MCF 10A (cell line): ENCODE data around the gene ZNRF3. TPM values are rescaled to one million over a fixed set of nuclear protein-coding genes. Genes with fewer than 3 reads are reported as not detected.
A peak's percentile ranks its signal among the peaks of the same experiment; 100 is the strongest.
"Not testable (repeated sequence)": the region's sequence is repeated elsewhere in the genome, so short reads cannot be mapped to it uniquely, and the experiment has no call there.

Experiments
- BruUV-seq: library from RNA; stranded (reverse); fragments of 400-500 nt; replicated peaks from 2 replicates; lab custom pipeline; 2021; lab: Mats Ljungman, UMichigan
- CTCF ChIA-PET: fragments of 300-600 bp; sonication (Branson Sonifier 250); formaldehyde crosslinking; extraction: SDS; loops from one replicate; lab custom pipeline; 2021; ENCODE audit warnings: antibody characterized with exemption, inconsistent platforms; lab: Yijun Ruan, JAX
- POLR2A ChIA-PET: fragments of 300-600, 350-650 bp; sonication (Branson Sonifier 250); formaldehyde crosslinking; extraction: SDS; loops from one replicate; lab custom pipeline; 2020; ENCODE audit warnings: antibody characterized with exemption, inconsistent platforms; lab: Yijun Ruan, JAX
- DNase-seq: peaks from one replicate; pipeline ENCODE4 v3.0.0-alpha.2; 2018; ENCODE audit not compliant: unreplicated experiment
- H3K27ac Mint-ChIP-seq: one replicate; pipeline ENCODE4 v1.8.0; 2022; ENCODE audit warnings: mild to moderate bottlenecking, low read depth, mixed read lengths; ENCODE audit not compliant: unreplicated experiment
- H3K27me3 Mint-ChIP-seq: one replicate; pipeline ENCODE4 v1.8.0; 2022; ENCODE audit warnings: mixed read lengths; ENCODE audit not compliant: insufficient read depth, unreplicated experiment
- H3K36me3 Mint-ChIP-seq: one replicate; pipeline ENCODE4 v1.8.0; 2022; ENCODE audit warnings: mild to moderate bottlenecking, moderate library complexity, mixed read lengths; ENCODE audit not compliant: insufficient read depth, unreplicated experiment
- H3K4me1 Mint-ChIP-seq: one replicate; pipeline ENCODE4 v1.8.0; 2022; ENCODE audit warnings: mixed read lengths; ENCODE audit not compliant: insufficient read depth, unreplicated experiment
- H3K4me3 Mint-ChIP-seq: one replicate; pipeline ENCODE4 v1.8.0; 2022; ENCODE audit warnings: mild to moderate bottlenecking, moderate library complexity, mixed read lengths; ENCODE audit not compliant: unreplicated experiment
- H3K9me3 Mint-ChIP-seq: one replicate; pipeline ENCODE4 v1.8.0; 2022; ENCODE audit warnings: mixed read lengths; ENCODE audit not compliant: unreplicated experiment
- CTCF ChIP-seq: fragments of 200-600 bp; IDR thresholded peaks from one replicate; pipeline ENCODE4 v1.8.0; 2022; ENCODE audit warnings: antibody characterized with exemption, mild to moderate bottlenecking; ENCODE audit not compliant: unreplicated experiment
- intact Hi-C: fragments of 100-400 bp; cut with micrococcal nuclease; formaldehyde crosslinking; loops from 2 replicates; pipeline ENCODE4 v1.14.1; 2022
- total RNA-seq: library from RNA; stranded (reverse); gene quantifications from 2 replicates; pipeline ENCODE4 v1.2.3, GENCODE V29; 2022

ZNRF3 gene
- total RNA-seq, 1 experiment from 2014 or later: 7.1 TPM

DNA sequence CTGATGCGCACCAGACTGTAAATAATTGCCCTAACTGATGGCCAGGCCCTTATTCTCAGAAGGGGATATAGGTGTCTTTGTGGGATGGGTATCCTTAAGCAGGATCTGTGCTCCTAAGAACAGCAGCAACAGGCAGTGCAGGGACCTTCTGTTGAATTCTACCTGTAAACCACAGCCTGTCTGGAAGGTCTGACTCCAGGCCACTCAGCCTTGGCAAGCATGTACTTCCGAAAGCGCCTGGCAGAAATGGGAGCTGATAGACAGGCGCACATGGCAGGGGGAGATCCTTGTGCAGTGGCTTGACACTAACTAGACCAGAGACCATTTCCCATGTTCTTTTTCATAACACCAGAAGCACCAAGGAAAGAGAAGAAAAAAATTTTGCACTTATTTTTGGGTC lies 119.2 kb downstream of the ZNRF3 start:
- ChIA-PET POLR2A (no interaction called here), CTCF (interaction anchor here (0.5 to 1.0 kb wide), 4 partner anchors 51 to 147 kb away, joined by 3 to 4 read pairs (median 4); no protein-coding TSS in a partner anchor)
- H3K4me1 Mint-ChIP-seq: no peaks in the 10 kb centered on the region
- H3K27me3 Mint-ChIP-seq: no peaks in the 10 kb centered on the region
- no TSS peak for BruUV-seq
- no peak for DNase-seq
- no peak overlapping the region for H3K4me3 Mint-ChIP-seq
- H3K36me3 Mint-ChIP-seq: peaks cover 6% of the 10 kb centered on the region
- intact Hi-C loops: no loop called here
- H3K9me3 Mint-ChIP-seq: no peaks in the 10 kb centered on the region
- no peak overlapping the region for H3K27ac Mint-ChIP-seq
- no peak for TF ChIP-seq CTCF

DNA sequence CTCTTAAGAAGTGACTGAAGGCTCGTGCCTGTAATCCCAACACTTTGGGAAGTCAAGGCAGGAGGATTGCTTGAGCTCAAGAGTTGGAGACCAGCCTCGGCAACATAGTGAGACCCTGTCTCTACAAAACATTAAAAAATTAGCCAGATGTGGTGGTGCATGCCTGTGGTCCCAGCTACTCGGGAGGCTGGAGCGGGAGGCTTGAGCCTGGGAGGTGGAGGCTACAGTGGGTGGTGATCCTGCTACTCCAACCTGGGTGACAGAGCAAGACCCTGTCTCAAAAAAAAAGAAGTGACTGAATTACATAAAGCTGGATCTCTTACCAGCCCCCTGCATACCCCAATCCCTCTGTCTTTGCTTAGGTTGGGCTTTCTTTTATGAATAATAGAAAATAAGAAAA lies 120.2 kb downstream of the ZNRF3 start:
- no peak for TF ChIP-seq CTCF
- Mint-ChIP-seq H3K9me3 (no peaks in the 10 kb centered on the region), H3K4me1 (no peaks in the 10 kb centered on the region), H3K27ac (no peak overlapping the region), H3K27me3 (no peaks in the 10 kb centered on the region), H3K36me3 (no peaks in the 10 kb centered on the region), H3K4me3 (no peak overlapping the region)
- DNase-seq: no peak
- BruUV-seq: no TSS peak
- intact Hi-C loops: no loop called here
- POLR2A ChIA-PET: interaction anchor here (1.0 kb wide), 1 partner anchor 121 kb away, joined by 4 read pairs; no protein-coding TSS in a partner anchor
- CTCF ChIA-PET: interaction anchor here (0.7 to 1.1 kb wide), 2 partner anchors 10 to 148 kb away, joined by 4 to 5 read pairs; no protein-coding TSS in a partner anchor

- Mint-ChIP-seq H3K4me1 (no peaks in the 10 kb centered on the region), H3K4me3 (no peak overlapping the region), H3K9me3 (no peaks in the 10 kb centered on the region), H3K27ac (no peak overlapping the region), H3K27me3 (no peaks in the 10 kb centered on the region), H3K36me3 (no peaks in the 10 kb centered on the region)
- peak; percentile 13 for DNase-seq
- BruUV-seq: no TSS peak
- no peak for TF ChIP-seq CTCF
- ChIA-PET CTCF (interaction anchor here (1.1 kb wide), 1 partner anchor 10 kb away, joined by 5 read pairs; no protein-coding TSS in a partner anchor), POLR2A (interaction anchor here (1.0 kb wide), 1 partner anchor 121 kb away, joined by 4 read pairs; no protein-coding TSS in a partner anchor)
- intact Hi-C loops: no loop called here
Observed at GRCh38 chr22:29003975-29004646, 120.7 kb downstream of the ZNRF3 start.

- H3K9me3 Mint-ChIP-seq: no peaks in the 10 kb centered on the region
- DNase-seq: no peak
- no TSS peak for BruUV-seq
- no peaks in the 10 kb centered on the region for H3K4me1 Mint-ChIP-seq
- intact Hi-C loops: no loop called here
- TF ChIP-seq CTCF: no peak
- no peak overlapping the region for H3K27ac Mint-ChIP-seq
- POLR2A ChIA-PET: interaction anchor here (0.6 kb wide), 1 partner anchor 53 kb away, joined by 3 read pairs; no protein-coding TSS in a partner anchor
- H3K27me3 Mint-ChIP-seq: no peaks in the 10 kb centered on the region
- CTCF ChIA-PET: interaction anchor here (1.1 kb wide), 2 partner anchors 9 to 14 kb away, joined by 3 to 5 read pairs; no protein-coding TSS in a partner anchor
- no peak overlapping the region for H3K4me3 Mint-ChIP-seq
- no peaks in the 10 kb centered on the region for H3K36me3 Mint-ChIP-seq
Observed at GRCh38 chr22:29004647-29005371, 121.4 kb downstream of the ZNRF3 start.

DNA sequence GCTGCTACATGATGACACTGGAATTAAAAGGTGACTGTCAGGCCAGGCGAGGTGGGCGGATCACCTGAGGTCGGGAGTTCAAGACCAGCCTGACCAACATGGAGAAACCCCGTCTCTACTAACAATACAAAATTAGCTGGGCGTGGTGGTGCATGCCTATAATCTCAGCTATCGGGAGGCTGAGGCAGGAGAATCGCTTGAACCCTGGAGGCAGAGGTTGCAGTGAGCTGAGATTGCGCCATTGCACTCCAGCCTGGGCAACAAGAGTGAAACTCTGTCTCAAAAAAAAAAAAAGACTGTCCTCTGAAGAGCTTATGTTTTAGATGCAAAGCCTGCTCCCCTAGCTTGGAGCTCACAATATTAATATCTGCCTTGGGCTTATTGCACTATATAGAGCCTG lies 122.4 kb downstream of the ZNRF3 start:
- DNase-seq, H3K9me3 Mint-ChIP-seq, BruUV-seq, POLR2A ChIA-PET, H3K27ac Mint-ChIP-seq, intact Hi-C loops, H3K27me3 Mint-ChIP-seq, H3K4me3 Mint-ChIP-seq, H3K36me3 Mint-ChIP-seq, H3K4me1 Mint-ChIP-seq: not testable (repeated sequence)
- CTCF ChIA-PET: interaction anchor here (1.1 kb wide), 1 partner anchor 15 kb away, joined by 3 read pairs; no protein-coding TSS in a partner anchor
